GM21367 (cell line): ENCODE results near the gene FLVCR1.
"Not testable (repeated sequence)": the region's sequence is repeated elsewhere in the genome, so short reads cannot be mapped to it uniquely, and the experiment has no call there.

Source experiments
- ATAC-seq: cut with Tn5 transposase; IDR thresholded peaks from one replicate; pipeline ENCODE4 v1.9.1; 2021; ENCODE audit not compliant: unreplicated experiment

The FLVCR1 gene

GRCh38 chr1:212914110-212914509, 56.0 kb downstream of the FLVCR1 start:
- not testable (repeated sequence) for ATAC-seq

GRCh38 chr1:212914789-212915188, 56.7 kb downstream of the FLVCR1 start:
- ATAC-seq = no peak

- no peak for ATAC-seq
Observed at GRCh38 chr1:212915245-212916091, 57.4 kb downstream of the FLVCR1 start.

- ATAC-seq = no peak
Observed at GRCh38 chr1:212916481-212917133, 58.5 kb downstream of the FLVCR1 start.

GRCh38 chr1:212917134-212917485, 59.0 kb downstream of the FLVCR1 start:
- no peak for ATAC-seq

GRCh38 chr1:212917858-212918257, 59.8 kb downstream of the FLVCR1 start:
- no peak for ATAC-seq

GRCh38 chr1:212918824-212919223, 60.7 kb downstream of the FLVCR1 start:
- no peak for ATAC-seq

- no peak for ATAC-seq
Observed at GRCh38 chr1:212920246-212920645, 62.2 kb downstream of the FLVCR1 start.

GRCh38 chr1:212920896-212921295, 62.8 kb downstream of the FLVCR1 start:
- ATAC-seq = no peak

GRCh38 chr1:212922016-212922415, 63.9 kb downstream of the FLVCR1 start:
- ATAC-seq = no peak

- no peak for ATAC-seq
Observed at GRCh38 chr1:212926372-212926771, 68.3 kb downstream of the FLVCR1 start.

- ATAC-seq = no peak
Observed at GRCh38 chr1:212928323-212929291, 70.5 kb downstream of the FLVCR1 start.

GRCh38 chr1:212930986-212931678, 73.1 kb downstream of the FLVCR1 start:
- ATAC-seq = no peak

- ATAC-seq = no peak
Observed at GRCh38 chr1:212933815-212934471, 75.9 kb downstream of the FLVCR1 start.

GRCh38 chr1:212935387-212935981, 77.4 kb downstream of the FLVCR1 start:
- no peak for ATAC-seq

GRCh38 chr1:212937034-212937433, 79.0 kb downstream of the FLVCR1 start:
- ATAC-seq = no peak

- ATAC-seq = no peak
Observed at GRCh38 chr1:212938846-212939245, 80.8 kb downstream of the FLVCR1 start.

- ATAC-seq = no peak
Observed at GRCh38 chr1:212941452-212941851, 83.4 kb downstream of the FLVCR1 start.

GRCh38 chr1:212942679-212943392, 84.8 kb downstream of the FLVCR1 start:
- ATAC-seq = no peak
